H1 (cell line): Measurements from ENCODE around the gene UCN3. TPM values are rescaled to one million over a fixed set of nuclear protein-coding genes. Genes with fewer than 3 reads are reported as not detected.

ENCODE experiments used
- CTCF ChIA-PET: fragments of 300-600 bp; sonication (Branson Sonifier 250); formaldehyde crosslinking; loops from one replicate; lab custom pipeline; 2021; ENCODE audit not compliant: partially characterized antibody; lab: Charles Lee
- POLR2A ChIA-PET: fragments of 300-600 bp; sonication (Branson Sonifier 250); formaldehyde crosslinking; loops from one replicate; lab custom pipeline; 2021; ENCODE audit warnings: inconsistent platforms; ENCODE audit not compliant: partially characterized antibody; lab: Charles Lee
- DNase-seq, 2 experiments: peaks; one replicate each; pipeline versions ENCODE4 v3.0.0 to v3.0.0-alpha.2; 2010 to 2022; ENCODE audit warnings: low spot score in 2 of 2, low read depth in 1 of 2, mixed read lengths in 1 of 2
- FAIRE-seq: peaks from 2 replicates; lab custom pipeline; 2011; peaks lifted over from hg19 to GRCh38; lab: Jason Lieb, UNC
- H2AFZ ChIP-seq: 2 replicates; pipeline ENCODE4 v1.8.1; 2012; ENCODE audit warnings: low read length, inconsistent platforms
- H2AK5ac ChIP-seq: 2 replicates; pipeline ENCODE4 v1.6.1; 2013; ENCODE audit warnings: low read depth, low read length
- H2BK120ac ChIP-seq: replicated peaks from 2 replicates; pipeline ENCODE3; 2013; ENCODE audit warnings: low read depth, low read length, inconsistent platforms
- H2BK12ac ChIP-seq: 2 replicates; pipeline ENCODE4 v1.6.1; 2013; ENCODE audit warnings: low read depth, low read length
- H2BK15ac ChIP-seq: 2 replicates; pipeline ENCODE4 v1.6.1; 2013; ENCODE audit warnings: low read length
- H2BK20ac ChIP-seq: 2 replicates; pipeline ENCODE4 v1.6.1; 2013; ENCODE audit warnings: low read length
- H2BK5ac ChIP-seq: 2 replicates; pipeline ENCODE4 v1.6.1; 2013; ENCODE audit warnings: low read depth, low read length
- H3K14ac ChIP-seq: 2 replicates; pipeline ENCODE4 v1.6.1; 2013; ENCODE audit warnings: inconsistent platforms; ENCODE audit not compliant: insufficient read length
- H3K18ac ChIP-seq: 2 replicates; pipeline ENCODE4 v1.6.1; 2013; ENCODE audit warnings: low read length; ENCODE audit errors: extremely low read depth
- H3K23ac ChIP-seq: 2 replicates; pipeline ENCODE4 v1.6.1; 2013; ENCODE audit warnings: inconsistent platforms; ENCODE audit not compliant: insufficient read length
- H3K23me2 ChIP-seq: 2 replicates; pipeline ENCODE4 v1.6.1; 2013; ENCODE audit warnings: low read depth, low read length
- H3K27ac ChIP-seq: 2 replicates; pipeline ENCODE4 v1.6.1; 2011; ENCODE audit warnings: low read depth, low read length, inconsistent platforms
- H3K27me3 ChIP-seq, 4 experiments: replicated peaks in 1 of 4; 1 replicate in 1 of 4; 2 replicates in 3 of 4; pipeline versions ENCODE4 v1.6.1 to v1.8.1; 2011 to 2013; ENCODE audit warnings: low read length in 3 of 4, mild to moderate bottlenecking in 3 of 4, inconsistent platforms in 2 of 4, mixed read lengths in 2 of 4, moderate library complexity in 1 of 4; ENCODE audit not compliant: control insufficient read depth in 3 of 4, insufficient read depth in 3 of 4; ENCODE audit errors: extremely low read depth in 1 of 4
- H3K36me3 ChIP-seq, 4 experiments: 2 replicates each; pipeline versions ENCODE4 v1.6.1 to v1.8.1; 2011 to 2013; ENCODE audit warnings: mild to moderate bottlenecking in 4 of 4, low read length in 3 of 4, moderate library complexity in 2 of 4, control low read depth in 1 of 4, inconsistent platforms in 1 of 4; ENCODE audit not compliant: insufficient read depth in 4 of 4, control insufficient read depth in 2 of 4
- H3K4ac ChIP-seq: replicated peaks from 2 replicates; pipeline ENCODE3; 2013; ENCODE audit warnings: low read length, low read depth, mixed read lengths, inconsistent platforms; ENCODE audit not compliant: insufficient read length
- H3K4me1 ChIP-seq, 4 experiments: replicated peaks in 1 of 4; 1 replicate in 1 of 4; 2 replicates in 3 of 4; pipeline versions ENCODE4 v1.6.1 to v1.8.1; 2011 to 2013; ENCODE audit warnings: low read length in 3 of 4, inconsistent platforms in 2 of 4, mixed read lengths in 1 of 4; ENCODE audit not compliant: insufficient read depth in 4 of 4, control insufficient read depth in 3 of 4
- H3K4me2 ChIP-seq, 2 experiments: 2 replicates each; pipeline versions ENCODE4 v1.6.1 to v1.8.1; 2011 to 2013; ENCODE audit warnings: low read depth in 2 of 2, low read length in 2 of 2, control low read depth in 1 of 2, inconsistent platforms in 1 of 2, mild to moderate bottlenecking in 1 of 2; ENCODE audit not compliant: insufficient read depth in 1 of 2
- H3K4me3 ChIP-seq, 4 experiments: fragments of 200-600, 300-600 bp in 1 of 4; sonication (generic), shearing (Covaris generic), sonication (Bioruptor Twin) in 1 of 4; 2 replicates each; pipeline versions ENCODE4 v1.5.1 to v1.8.1; 2011 to 2016; ENCODE audit warnings: low read length in 4 of 4, low read depth in 3 of 4, control low read depth in 2 of 4, inconsistent platforms in 2 of 4, mild to moderate bottlenecking in 2 of 4, mixed read lengths in 1 of 4, moderate library complexity in 1 of 4; ENCODE audit not compliant: insufficient read depth in 2 of 4; ENCODE audit errors: extremely low read depth in 1 of 4
- H3K56ac ChIP-seq: replicated peaks from 2 replicates; pipeline ENCODE3; 2013; ENCODE audit warnings: low read depth, mild to moderate bottlenecking, mixed read lengths, low read length, inconsistent platforms; ENCODE audit not compliant: insufficient read length
- H3K79me1 ChIP-seq: 2 replicates; pipeline ENCODE4 v1.6.1; 2013; ENCODE audit warnings: low read depth, low read length, control low read depth
- H3K79me2 ChIP-seq, 2 experiments: 2 replicates each; pipeline versions ENCODE4 v1.6.1 to v1.8.1; 2012 to 2013; ENCODE audit warnings: low read length in 2 of 2, mild to moderate bottlenecking in 2 of 2, inconsistent platforms in 1 of 2; ENCODE audit not compliant: insufficient read depth in 2 of 2, control insufficient read depth in 1 of 2
- H3K9ac ChIP-seq, 4 experiments: replicated peaks in 1 of 4; 1 replicate in 1 of 4; 2 replicates in 3 of 4; pipeline versions ENCODE4 v1.6.1 to v1.8.1; 2011 to 2013; ENCODE audit warnings: low read depth in 3 of 4, low read length in 3 of 4, control low read depth in 2 of 4, mild to moderate bottlenecking in 2 of 4, moderate library complexity in 2 of 4, inconsistent platforms in 1 of 4; ENCODE audit errors: extremely low read depth in 1 of 4
- H3K9me3 ChIP-seq, 2 experiments: 2 replicates each; pipeline versions ENCODE4 v1.6.1 to v1.8.1; 2012 to 2013; ENCODE audit warnings: mild to moderate bottlenecking in 2 of 2, moderate library complexity in 2 of 2, control low read depth in 1 of 2, inconsistent platforms in 1 of 2, low read depth in 1 of 2, low read length in 1 of 2, mixed read lengths in 1 of 2; ENCODE audit not compliant: insufficient read depth in 2 of 2
- H4K20me1 ChIP-seq, 2 experiments: replicated peaks in 1 of 2; 2 replicates each; pipeline versions ENCODE3 to v1.8.1; 2011 to 2013; ENCODE audit warnings: inconsistent platforms in 2 of 2, low read length in 2 of 2, mild to moderate bottlenecking in 1 of 2; ENCODE audit not compliant: insufficient read depth in 2 of 2, control insufficient read depth in 1 of 2
- H4K5ac ChIP-seq: 2 replicates; pipeline ENCODE4 v1.6.1; 2013; ENCODE audit warnings: low read length, low read depth, mixed read lengths, inconsistent platforms; ENCODE audit not compliant: insufficient read length
- H4K8ac ChIP-seq: 2 replicates; pipeline ENCODE4 v1.8.0; 2013; ENCODE audit warnings: mild to moderate bottlenecking, moderate library complexity, low read length, inconsistent platforms; ENCODE audit not compliant: insufficient read depth; ENCODE audit errors: extremely low read depth
- H4K91ac ChIP-seq: replicated peaks from 2 replicates; pipeline ENCODE3; 2013; ENCODE audit warnings: low read length, mixed read lengths, inconsistent platforms; ENCODE audit not compliant: insufficient read length
- MAFK ChIP-seq: IDR thresholded peaks from 2 replicates; pipeline ENCODE4 v1.6.1; 2012; ENCODE audit warnings: low read depth, mild to moderate bottlenecking, improper control_type of control experiment, low read length
- SIN3A ChIP-seq, 2 experiments: IDR thresholded peaks in 1 of 2; conservative IDR thresholded peaks in 1 of 2; 2 replicates each; pipeline ENCODE4 v1.6.1; 2011 to 2012; ENCODE audit warnings: low read length in 2 of 2, improper control_type of control experiment in 1 of 2, low read depth in 1 of 2, mild to moderate bottlenecking in 1 of 2
- SRF ChIP-seq: IDR thresholded peaks from 2 replicates; pipeline ENCODE4 v1.6.1; 2011; ENCODE audit warnings: mild to moderate bottlenecking, low read depth, low read length, moderate library complexity
- WGBS, 2 experiments: shearing (Covaris generic) in 1 of 2; methylation state at CpG; one replicate each; pipeline versions ENCODE4 v1.1.6 to v1.1.7; 2013 to 2015; ENCODE audit warnings: low lambda C conversion rate in 2 of 2, mixed read lengths in 2 of 2, inconsistent platforms in 1 of 2, low coverage in 1 of 2, missing lambda C conversion rate in 1 of 2; ENCODE audit not compliant: insufficient replicate concordance in 2 of 2, insufficient coverage in 1 of 2, insufficient read length in 1 of 2; ENCODE audit errors: extremely low coverage in 1 of 2, missing lambda C conversion rate in 1 of 2; 5-methylcytosine and 5-hydroxymethylcytosine counted together
- polyA plus RNA-seq, 7 experiments: library from polyadenylated mRNA; depleted of rRNA in 3 of 7; stranded (reverse) in 5 of 7; unstranded in 2 of 7; fragments of >200 nt in 5 of 7; fragments of 200-250 nt in 2 of 7; gene quantifications; 1 replicate in 5 of 7; 2 replicates in 1 of 7; 4 replicates in 1 of 7; pipeline versions ENCODE4 v1.2.1 to v1.2.3, GENCODE V29; 2011 to 2013; ENCODE audit warnings: missing spikeins in 2 of 7, mixed read lengths in 2 of 7
- total RNA-seq: library from RNA; stranded (reverse); fragmentation: NEBNext Ultra II Directional; extraction: Animal tissue kit (Norgen Biotek cat#: 25700); gene quantifications from 2 replicates; pipeline ENCODE4 v1.2.1, GENCODE V29; 2021

Gene UCN3
- total and polyA plus RNA-seq, 2 of the 8 experiments (the other 6 are each of a cell fraction or from before 2014, with no cell fraction given): not detected

- ChIA-PET POLR2A (no interaction called here), CTCF (interaction anchor here (1.2 kb wide), 1 partner anchor 14 kb away, joined by 4 read pairs; no protein-coding TSS in a partner anchor)
- no peaks in the 10 kb centered on the region for H3K79me2 ChIP-seq
- H3K23ac ChIP-seq: no peak overlapping the region
- H2BK120ac ChIP-seq: no peak overlapping the region
- no peak overlapping the region for H4K8ac ChIP-seq
- no peaks in the 10 kb centered on the region for H3K79me1 ChIP-seq
- H2BK12ac ChIP-seq: no peak overlapping the region
- no peak overlapping the region for H3K4ac ChIP-seq
- no peak overlapping the region for H4K91ac ChIP-seq
- no peaks in the 10 kb centered on the region for H4K20me1 ChIP-seq
- no peak overlapping the region for H3K56ac ChIP-seq
- H3K27me3 ChIP-seq: no peaks in the 10 kb centered on the region
- no peak overlapping the region for H3K18ac ChIP-seq
- H3K4me3 ChIP-seq: no peak overlapping the region
- no peak overlapping the region for H3K9ac ChIP-seq
- H2BK20ac ChIP-seq: no peak overlapping the region
- H2BK5ac ChIP-seq: no peak overlapping the region
- 88% methylated on average over 6 of the region's 6 CpGs; no CpG with 5 or more reads in 1 of the 2 experiments for WGBS, 2 experiments
- H3K14ac ChIP-seq: no peak overlapping the region
- no peaks in the 10 kb centered on the region for H3K9me3 ChIP-seq
- H4K5ac ChIP-seq: no peak overlapping the region
- FAIRE-seq (no peak), DNase-seq (no peak)
- H2AFZ ChIP-seq: 0 out of 2 replicates have a peak overlapping the region, but pooled peaks have one; percentile 17
- no peak overlapping the region for H2BK15ac ChIP-seq
- no peaks in the 10 kb centered on the region for H3K36me3 ChIP-seq
- TF ChIP-seq MAFK (no peak), SIN3A (conservative IDR thresholded peaks at IDR 0.05 in 1 of 2, IDR thresholded peaks at IDR 0.05 in 1 of 2; ENCODE audit: low read depth in 1 of 2, low read length in 2 of 2) (no peak), SRF (no peak)
- H3K27ac ChIP-seq: no peak overlapping the region
- no peaks in the 10 kb centered on the region for H3K4me1 ChIP-seq
- no peak overlapping the region for H2AK5ac ChIP-seq
- no peak overlapping the region for H3K4me2 ChIP-seq
- no peaks in the 10 kb centered on the region for H3K23me2 ChIP-seq
These were observed 9.0 kb upstream of the UCN3 start for GRCh38 chr10:5355594-5356301.
